ENCODE results near the gene CCDC6. TPM values are rescaled to one million over a fixed set of nuclear protein-coding genes. Genes with fewer than 3 reads are reported as not detected.
A peak's percentile ranks its signal among the peaks of the same experiment; 100 is the strongest.

CCDC6 gene
- total and polyA plus RNA-seq, 2 of the 4 experiments (the other 2 are of a cell fraction): 21.8 to 30.8 TPM

DNA sequence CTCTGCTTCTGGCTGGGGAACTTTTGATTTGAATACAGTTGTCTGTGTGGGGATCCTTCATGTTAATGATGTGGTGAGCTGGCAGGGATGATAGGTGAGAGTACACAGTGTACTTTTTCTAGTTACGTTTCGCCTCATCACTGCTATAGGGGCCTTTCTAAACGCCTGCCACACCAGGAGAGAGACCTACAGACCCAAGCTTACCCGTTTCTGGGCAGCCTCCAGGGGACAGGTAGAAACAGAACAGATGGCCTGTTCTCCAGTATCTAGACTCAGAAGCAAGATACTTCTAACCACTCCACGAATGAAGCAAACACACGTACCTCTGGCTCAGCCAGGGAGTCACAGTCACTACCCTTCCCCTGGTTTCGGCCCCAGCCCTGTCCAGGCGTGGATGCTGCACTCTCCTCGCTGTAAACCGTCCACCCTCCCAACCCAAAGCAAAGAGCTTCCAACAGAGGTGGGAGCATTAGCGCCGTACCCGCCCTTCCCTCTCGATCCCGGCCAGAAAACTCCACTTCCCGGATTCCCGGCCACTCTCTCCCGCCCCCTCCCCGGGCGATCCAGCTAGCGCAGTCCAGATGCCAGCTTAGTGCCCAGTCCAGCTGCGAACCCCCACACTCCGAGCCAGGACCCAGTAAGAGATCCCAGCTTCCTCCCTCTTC is 1.2 kb downstream of the CCDC6 start:
- BruUV-seq (replicated peaks): no TSS peak
- Histone ChIP-seq H3K56ac (ENCODE audit: extremely low read depth, insufficient read depth, low read length) (peak overlapping the region; percentile 55; the same call in 1 of the 2 replicates), H2AK5ac (ENCODE audit: low read depth, low read length) (peak overlapping the region; percentile 66; the same call in 1 of the 2 replicates), H3K4me3 (ENCODE audit: insufficient read depth, low read depth, low read length) (peak overlapping the region; percentile 84), H4K5ac (ENCODE audit: low read depth, low read length) (no peak overlapping the region), H3K27me3 (ENCODE audit: control insufficient read depth, insufficient read depth, low read length) (no peaks in the 10 kb centered on the region), H2BK20ac (ENCODE audit: low read depth, low read length) (no peak overlapping the region), H3K36me3 (ENCODE audit: control insufficient read depth, insufficient read depth, low read length) (no peaks in the 10 kb centered on the region), H2AFZ (replicated peaks; ENCODE audit: low read length, poor library complexity) (peak overlapping the region; percentile 88), H4K91ac (ENCODE audit: insufficient read depth, low read depth, low read length) (peak overlapping the region; percentile 47; the same call in 1 of the 2 replicates), H4K8ac (ENCODE audit: low read depth in 2 of 2, low read length in 2 of 2) (peak overlapping the region; percentile 22 to 75; a peak in 3 of 4 replicates), H2BK120ac (ENCODE audit: low read depth, low read length) (0 out of 2 replicates have a peak overlapping the region, but pooled peaks have one; percentile 32), H4K20me1 (ENCODE audit: insufficient read depth, low read length) (peaks cover 38% of the 10 kb centered on the region; the same call in 1 of the 2 replicates), H3K9ac (ENCODE audit: low read depth, low read length) (peak overlapping the region; percentile 79), H3K9me3 (ENCODE audit: control insufficient read depth, insufficient read depth, low read length) (no peaks in the 10 kb centered on the region), H3K14ac (replicated peaks; ENCODE audit: low read depth, low read length) (peak overlapping the region; percentile 75), H3K23ac (ENCODE audit: low read depth, low read length) (peak overlapping the region; percentile 90), H3K27ac (ENCODE audit: insufficient read depth, low read length) (peak overlapping the region; percentile 65), H3K18ac (ENCODE audit: low read depth, low read length) (0 out of 2 replicates have a peak overlapping the region, but pooled peaks have one; percentile 10), H2BK15ac (ENCODE audit: low read depth, low read length) (peak overlapping the region; percentile 40; the same call in 1 of the 3 replicates), H3K4me2 (ENCODE audit: low read depth, low read length) (peak overlapping the region; percentile 84), H3K79me1 (ENCODE audit: low read depth in 1 of 2, low read length in 2 of 2) (peaks cover 16 to 50% of the 10 kb centered on the region in 2 experiments), H3K4ac (ENCODE audit: low read depth, low read length) (peak overlapping the region; percentile 61), H2AK9ac (replicated peaks; ENCODE audit: low read depth, low read length, poor library complexity) (peak overlapping the region; percentile 96), H3K4me1 (ENCODE audit: control insufficient read depth, insufficient read depth, low read length) (peaks cover 3% of the 10 kb centered on the region), H3K9me1 (ENCODE audit: insufficient read depth, low read length) (no peaks in the 10 kb centered on the region), H2BK5ac (ENCODE audit: low read depth, low read length, poor library complexity, severe bottlenecking) (peak overlapping the region; percentile 72)
- TF ChIP-seq FOS (IDR thresholded peaks at IDR 0.05; ENCODE audit: low read depth, low read length) (no peak), BHLHE40 (IDR thresholded peaks at IDR 0.05; ENCODE audit: low read depth, low read length) (no peak), RCOR1 (IDR thresholded peaks at IDR 0.05; ENCODE audit: insufficient replicate concordance, low read length) (no peak), POLR2A (IDR thresholded peaks at IDR 0.05; ENCODE audit: low read depth, low read length) (no peak)
- TF ChIP-seq, protein P1, sequence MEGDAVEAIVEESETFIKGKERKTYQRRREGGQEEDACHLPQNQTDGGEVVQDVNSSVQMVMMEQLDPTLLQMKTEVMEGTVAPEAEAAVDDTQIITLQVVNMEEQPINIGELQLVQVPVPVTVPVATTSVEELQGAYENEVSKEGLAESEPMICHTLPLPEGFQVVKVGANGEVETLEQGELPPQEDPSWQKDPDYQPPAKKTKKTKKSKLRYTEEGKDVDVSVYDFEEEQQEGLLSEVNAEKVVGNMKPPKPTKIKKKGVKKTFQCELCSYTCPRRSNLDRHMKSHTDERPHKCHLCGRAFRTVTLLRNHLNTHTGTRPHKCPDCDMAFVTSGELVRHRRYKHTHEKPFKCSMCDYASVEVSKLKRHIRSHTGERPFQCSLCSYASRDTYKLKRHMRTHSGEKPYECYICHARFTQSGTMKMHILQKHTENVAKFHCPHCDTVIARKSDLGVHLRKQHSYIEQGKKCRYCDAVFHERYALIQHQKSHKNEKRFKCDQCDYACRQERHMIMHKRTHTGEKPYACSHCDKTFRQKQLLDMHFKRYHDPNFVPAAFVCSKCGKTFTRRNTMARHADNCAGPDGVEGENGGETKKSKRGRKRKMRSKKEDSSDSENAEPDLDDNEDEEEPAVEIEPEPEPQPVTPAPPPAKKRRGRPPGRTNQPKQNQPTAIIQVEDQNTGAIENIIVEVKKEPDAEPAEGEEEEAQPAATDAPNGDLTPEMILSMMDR (conservative IDR thresholded peaks at IDR 0.05; ENCODE audit: low read depth, low read length): no peak
- peak; percentile 4; the same call in 1 of the 2 replicates for ATAC-seq (ENCODE audit: low read depth)
- dilution Hi-C loops (cut with HindIII; ENCODE audit: low sequenced_read_pairs, unreplicated experiment) (no loop called here), intact Hi-C loops (cut with micrococcal nuclease) (loop anchor here (2.0 to 5.0 kb wide), 3 partner anchors 28 to 302 kb away; no protein-coding TSS in a partner anchor), in situ Hi-C loops (cut with MboI; ENCODE audit: low sequenced_read_pairs) (no loop called here)
- POLR2A ChIA-PET (ENCODE audit: unreplicated experiment): interaction anchor here (0.6 kb wide), 2 partner anchors 196 to 291 kb away, joined by 3 to 7 read pairs; partner anchors contain the start of gene SLC16A9
- DNase-seq: peak; percentile 16
- CTCF ChIA-PET: interaction anchor here (0.6 to 2.0 kb wide), 3 partner anchors 52 to 79 kb away, joined by 3 to 6 read pairs (median 3); no protein-coding TSS in a partner anchor
- WGBS, 2 experiments (ENCODE audit: extremely low coverage in 2 of 2, insufficient read length in 1 of 2): 0% methylated on average over 9 of the region's 23 CpGs; no CpG with 5 or more reads in 1 of the 2 experiments

Measured in IMR-90 (cell line).